Skeletal muscle tissue (tissue), 4 donors: Measurements from ENCODE around the gene C2CD4B. TPM values are rescaled to one million over a fixed set of nuclear protein-coding genes. Genes with fewer than 3 reads are reported as not detected.

Experiments used
- H3K27ac ChIP-seq: one replicate; pipeline ENCODE4 v1.7.0; 2013; ENCODE audit warnings: mild to moderate bottlenecking, low read depth, low read length, inconsistent platforms
- H3K27me3 ChIP-seq, 3 donors: one replicate each; pipeline ENCODE4 v1.7.0; 2013; ENCODE audit warnings: low read length in 3 of 3; ENCODE audit not compliant: control insufficient read depth in 3 of 3, insufficient read depth in 3 of 3
- H3K36me3 ChIP-seq, 3 donors: one replicate each; pipeline ENCODE4 v1.7.0; 2013; ENCODE audit warnings: low read length in 3 of 3; ENCODE audit not compliant: control insufficient read depth in 3 of 3, insufficient read depth in 3 of 3
- H3K4me1 ChIP-seq, 3 donors: one replicate each; pipeline ENCODE4 v1.7.0; 2013; ENCODE audit warnings: low read length in 3 of 3, mild to moderate bottlenecking in 3 of 3; ENCODE audit not compliant: control insufficient read depth in 3 of 3, insufficient read depth in 3 of 3
- H3K4me3 ChIP-seq, 3 donors: one replicate each; pipeline ENCODE4 v1.7.0; 2013; ENCODE audit warnings: low read length in 3 of 3
- H3K9ac ChIP-seq, 3 donors: one replicate each; pipeline ENCODE4 v1.7.0; 2013; ENCODE audit warnings: low read length in 3 of 3, mild to moderate bottlenecking in 3 of 3, moderate library complexity in 2 of 3, low read depth in 1 of 3
- H3K9me3 ChIP-seq, 3 donors: one replicate each; pipeline ENCODE4 v1.7.0; 2013; ENCODE audit warnings: low read length in 3 of 3; ENCODE audit not compliant: control insufficient read depth in 3 of 3
- total RNA-seq: library from RNA; depleted of rRNA; stranded (reverse); fragments of >200 nt; gene quantifications from one replicate; pipeline ENCODE4 v1.2.3, GENCODE V29; 2014
- donor health status: Osteomylitis.

C2CD4B gene
- total RNA-seq, 1 donor from 2014 or later: 8.4 TPM

DNA sequence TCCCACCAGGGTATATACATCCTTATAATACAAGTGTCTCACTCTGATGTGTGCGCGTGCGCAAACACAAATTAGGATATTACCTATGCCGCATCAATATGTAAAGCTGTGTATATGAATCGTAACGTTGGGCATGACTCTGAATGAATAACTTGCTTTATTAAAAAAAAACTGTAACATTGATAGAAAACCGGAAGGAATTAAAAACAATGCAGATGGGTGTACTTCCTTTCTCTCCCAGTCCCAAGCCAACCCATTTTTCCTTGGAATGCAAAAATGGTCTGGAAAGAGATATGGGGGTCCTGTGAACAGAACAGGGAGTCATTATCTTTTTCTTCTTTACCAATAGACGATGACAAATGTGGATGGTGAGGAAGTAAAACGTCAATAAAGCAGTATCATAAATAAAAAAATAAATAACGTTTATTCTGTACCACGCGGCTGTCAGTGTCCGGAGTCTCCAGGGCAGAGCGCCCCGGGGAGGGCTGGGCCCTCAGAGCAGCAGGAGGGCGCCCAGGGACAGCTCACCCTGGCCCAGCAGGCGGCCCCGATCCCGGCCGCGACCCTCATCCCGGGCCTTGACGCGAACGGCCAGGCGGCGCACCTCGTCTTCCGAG lies 1.6 kb downstream of the C2CD4B start:
- Histone ChIP-seq H3K9ac (peak overlapping the region in 2 of 3 donors; percentile 23 to 25), H3K27me3 (peaks cover 9 to 39% (median 39%) of the 10 kb centered on the region in 3 donors)

GRCh38 chr15:62153228-62153627 lies 11.9 kb downstream of the C2CD4B start:
- no peaks in the 10 kb centered on the region for H3K4me1 ChIP-seq
- H3K27ac ChIP-seq: no peak overlapping the region
- H3K36me3 ChIP-seq: no peaks in the 10 kb centered on the region
- no peaks in the 10 kb centered on the region for H3K27me3 ChIP-seq
- no peak overlapping the region for H3K4me3 ChIP-seq
- peaks cover 0 to 5% (median 0%) of the 10 kb centered on the region in 3 donors for H3K9me3 ChIP-seq
- H3K9ac ChIP-seq: no peak overlapping the region

More for the DNA sequence above, 1.6 kb downstream of the C2CD4B start:
- Histone ChIP-seq H3K9me3 (peaks cover 0 to under 1% (median 0%) of the 10 kb centered on the region in 3 donors), H3K4me3 (peak overlapping the region in 2 of 3 donors; percentile 32 to 35), H3K4me1 (peaks cover 5 to 9% (median 8%) of the 10 kb centered on the region in 3 donors), H3K36me3 (no peaks in the 10 kb centered on the region), H3K27ac (no peak overlapping the region)

DNA sequence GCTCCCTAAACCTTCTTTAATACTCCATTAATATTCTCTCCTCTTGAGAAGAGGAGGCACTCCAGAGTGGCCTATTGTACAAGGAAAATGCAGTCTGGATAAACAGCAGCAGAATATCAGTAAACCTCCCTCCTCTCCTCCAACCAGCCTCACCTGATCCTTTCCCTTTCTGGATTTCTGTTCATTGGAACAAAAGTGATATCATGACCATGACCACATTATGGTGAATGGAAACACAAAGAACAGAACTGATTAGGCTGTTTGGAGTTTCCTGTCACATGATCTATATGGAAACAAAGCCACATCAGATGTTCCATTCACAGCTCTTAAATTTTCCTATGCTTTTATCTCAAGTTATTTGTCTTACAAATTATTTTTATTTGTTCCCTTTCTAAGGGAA lies 14.6 kb downstream of the C2CD4B start:
- H3K36me3 ChIP-seq: no peaks in the 10 kb centered on the region
- no peak overlapping the region for H3K4me3 ChIP-seq
- H3K4me1 ChIP-seq: no peaks in the 10 kb centered on the region
- H3K27me3 ChIP-seq: no peaks in the 10 kb centered on the region
- H3K9ac ChIP-seq: no peak overlapping the region
- H3K9me3 ChIP-seq: no peaks in the 10 kb centered on the region
- H3K27ac ChIP-seq: no peak overlapping the region

GRCh38 chr15:62149729-62150128 lies 15.4 kb downstream of the C2CD4B start:
- H3K9me3 ChIP-seq: no peaks in the 10 kb centered on the region
- H3K27me3 ChIP-seq: no peaks in the 10 kb centered on the region
- H3K36me3 ChIP-seq: no peaks in the 10 kb centered on the region
- no peak overlapping the region for H3K4me3 ChIP-seq
- H3K27ac ChIP-seq: no peak overlapping the region
- H3K9ac ChIP-seq: no peak overlapping the region
- no peaks in the 10 kb centered on the region for H3K4me1 ChIP-seq

GRCh38 chr15:62147551-62147950 lies 17.5 kb downstream of the C2CD4B start:
- H3K36me3 ChIP-seq: no peaks in the 10 kb centered on the region
- H3K4me3 ChIP-seq: no peak overlapping the region
- no peaks in the 10 kb centered on the region for H3K9me3 ChIP-seq
- no peaks in the 10 kb centered on the region for H3K27me3 ChIP-seq
- H3K27ac ChIP-seq: no peak overlapping the region
- H3K4me1 ChIP-seq: no peaks in the 10 kb centered on the region
- no peak overlapping the region for H3K9ac ChIP-seq

DNA sequence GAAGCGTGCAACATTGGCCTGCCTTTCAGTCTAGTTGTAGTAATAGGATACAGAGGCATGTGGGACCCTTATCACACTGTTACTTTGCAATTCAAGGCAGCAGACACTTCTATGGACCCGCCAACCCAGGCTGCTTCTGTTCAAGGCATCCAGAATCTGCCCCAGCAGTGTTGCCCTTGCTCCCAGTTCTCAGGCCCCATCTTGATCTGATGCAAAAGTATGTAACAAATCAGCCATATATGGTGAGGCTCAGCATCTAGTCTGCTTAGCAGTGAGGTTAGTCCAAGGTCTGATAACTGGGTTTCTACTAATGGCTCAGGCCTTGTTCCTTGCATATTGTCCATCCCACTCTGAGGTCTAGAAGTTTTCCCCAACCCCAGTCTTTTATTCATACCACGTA lies 17.9 kb downstream of the C2CD4B start:
- Histone ChIP-seq H3K4me3 (no peak overlapping the region), H3K27me3 (no peaks in the 10 kb centered on the region), H3K9ac (no peak overlapping the region)

GRCh38 chr15:62145015-62145735 lies 19.9 kb downstream of the C2CD4B start:
- Histone ChIP-seq H3K4me1 (no peaks in the 10 kb centered on the region), H3K9ac (no peak overlapping the region), H3K27ac (no peak overlapping the region), H3K27me3 (no peaks in the 10 kb centered on the region), H3K36me3 (no peaks in the 10 kb centered on the region), H3K9me3 (no peaks in the 10 kb centered on the region), H3K4me3 (no peak overlapping the region)

More for the DNA sequence above, 17.9 kb downstream of the C2CD4B start:
- H3K9me3 ChIP-seq: no peaks in the 10 kb centered on the region
- no peak overlapping the region for H3K27ac ChIP-seq
- no peaks in the 10 kb centered on the region for H3K36me3 ChIP-seq
- no peaks in the 10 kb centered on the region for H3K4me1 ChIP-seq

GRCh38 chr15:62142736-62143135 lies 22.3 kb downstream of the C2CD4B start:
- Histone ChIP-seq H3K9ac (no peak overlapping the region), H3K9me3 (no peaks in the 10 kb centered on the region), H3K4me1 (peaks cover 0 to 3% (median 0%) of the 10 kb centered on the region in 3 donors), H3K36me3 (no peaks in the 10 kb centered on the region), H3K27ac (no peak overlapping the region), H3K4me3 (no peak overlapping the region), H3K27me3 (no peaks in the 10 kb centered on the region)

GRCh38 chr15:62141643-62142588 lies 23.2 kb downstream of the C2CD4B start:
- no peak overlapping the region for H3K27ac ChIP-seq
- H3K27me3 ChIP-seq: no peaks in the 10 kb centered on the region
- H3K9ac ChIP-seq: no peak overlapping the region
- H3K4me3 ChIP-seq: no peak overlapping the region
- H3K4me1 ChIP-seq: peaks cover 0 to 4% (median 0%) of the 10 kb centered on the region in 3 donors
- H3K36me3 ChIP-seq: no peaks in the 10 kb centered on the region
- no peaks in the 10 kb centered on the region for H3K9me3 ChIP-seq
